Measurements from ENCODE around the gene ANKRD18A.

DNA sequence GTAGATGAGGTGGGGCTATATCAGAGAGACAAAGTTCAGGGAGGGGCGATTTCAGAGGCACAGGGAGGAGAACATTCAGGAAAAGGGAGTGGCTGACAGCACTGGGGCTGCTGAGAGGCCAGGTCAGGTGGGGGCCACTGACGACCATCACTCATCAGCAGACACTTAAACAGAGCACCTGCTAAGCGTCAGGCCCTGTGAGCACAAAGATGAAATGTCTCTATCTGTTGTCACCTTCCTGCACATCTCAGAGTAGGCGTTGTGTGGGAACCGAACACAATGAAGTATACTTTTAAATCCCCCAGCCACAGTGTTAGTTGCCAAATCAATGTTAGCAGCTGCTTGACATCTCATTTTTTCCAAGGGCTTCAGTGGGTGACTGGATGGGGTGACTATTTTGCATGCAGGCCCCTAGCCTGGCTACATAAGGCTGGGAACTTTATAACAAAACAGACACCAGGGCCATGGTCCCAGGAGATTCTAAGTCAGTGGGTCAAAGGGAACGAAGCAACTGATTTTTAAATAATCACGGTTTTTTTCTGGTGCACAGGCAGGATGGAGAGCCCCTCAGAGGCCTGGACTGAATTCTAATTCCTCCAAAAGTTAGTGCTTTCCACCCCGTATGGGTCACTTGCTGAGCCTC is 31.1 kb upstream of the ANKRD18A start:
- TF ChIP-seq, protein P1, sequence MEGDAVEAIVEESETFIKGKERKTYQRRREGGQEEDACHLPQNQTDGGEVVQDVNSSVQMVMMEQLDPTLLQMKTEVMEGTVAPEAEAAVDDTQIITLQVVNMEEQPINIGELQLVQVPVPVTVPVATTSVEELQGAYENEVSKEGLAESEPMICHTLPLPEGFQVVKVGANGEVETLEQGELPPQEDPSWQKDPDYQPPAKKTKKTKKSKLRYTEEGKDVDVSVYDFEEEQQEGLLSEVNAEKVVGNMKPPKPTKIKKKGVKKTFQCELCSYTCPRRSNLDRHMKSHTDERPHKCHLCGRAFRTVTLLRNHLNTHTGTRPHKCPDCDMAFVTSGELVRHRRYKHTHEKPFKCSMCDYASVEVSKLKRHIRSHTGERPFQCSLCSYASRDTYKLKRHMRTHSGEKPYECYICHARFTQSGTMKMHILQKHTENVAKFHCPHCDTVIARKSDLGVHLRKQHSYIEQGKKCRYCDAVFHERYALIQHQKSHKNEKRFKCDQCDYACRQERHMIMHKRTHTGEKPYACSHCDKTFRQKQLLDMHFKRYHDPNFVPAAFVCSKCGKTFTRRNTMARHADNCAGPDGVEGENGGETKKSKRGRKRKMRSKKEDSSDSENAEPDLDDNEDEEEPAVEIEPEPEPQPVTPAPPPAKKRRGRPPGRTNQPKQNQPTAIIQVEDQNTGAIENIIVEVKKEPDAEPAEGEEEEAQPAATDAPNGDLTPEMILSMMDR (conservative IDR thresholded peaks at IDR 0.05; ENCODE audit: low read depth, low read length) = no peak
- no peak for TF ChIP-seq EZH2phosphoT487 (IDR thresholded peaks at IDR 0.05; ENCODE audit: borderline replicate concordance, low read length)
- TF ChIP-seq EZH2 (IDR thresholded peaks at IDR 0.05; ENCODE audit: low read length, unreplicated experiment) = no peak

Measured in PC-3 (cell line).